ENCODE measurements around the gene MICALL2.
A peak's percentile ranks its signal among the peaks of the same experiment; 100 is the strongest.

MICALL2 gene

GRCh38 chr7:1458683-1459511 lies at the start of gene MICALL2:
Gene MICALL2, minus strand, starts transcription at chr7:1459470. Its CDS starts 144 bp downstream, at chr7:1459326.
- DNase-seq (ENCODE audit: low read depth, low spot score), result no peak

GRCh38 chr7:1508277-1508758 lies 49.0 kb upstream of the MICALL2 start:
- no peak for DNase-seq (ENCODE audit: low read depth, low spot score)

- no peak for DNase-seq (ENCODE audit: low read depth, low spot score)
Measured at GRCh38 chr7:1505731-1506550, 46.7 kb upstream of the MICALL2 start.

- DNase-seq (ENCODE audit: low read depth, low spot score), result peak; percentile 61
Measured at GRCh38 chr7:1503816-1504775, 44.8 kb upstream of the MICALL2 start, which contains the start of gene INTS1. Gene INTS1, minus strand, starts transcription at chr7:1504389. Its CDS starts 429 bp downstream, at chr7:1503960.

- DNase-seq (ENCODE audit: low read depth, low spot score), result no peak
Measured at GRCh38 chr7:1503390-1503789, 44.1 kb upstream of the MICALL2 start.

- no peak for DNase-seq (ENCODE audit: low read depth, low spot score)
Measured at GRCh38 chr7:1502845-1503244, 43.6 kb upstream of the MICALL2 start.

GRCh38 chr7:1501487-1502270 lies 42.4 kb upstream of the MICALL2 start:
- DNase-seq (ENCODE audit: low read depth, low spot score), result no peak

- DNase-seq (ENCODE audit: low read depth, low spot score), result no peak
Measured at GRCh38 chr7:1500064-1500807, 41.0 kb upstream of the MICALL2 start.

GRCh38 chr7:1499367-1500029 lies 40.2 kb upstream of the MICALL2 start:
- DNase-seq (ENCODE audit: low read depth, low spot score), result no peak

GRCh38 chr7:1498370-1499305 lies 39.4 kb upstream of the MICALL2 start:
- no peak for DNase-seq (ENCODE audit: low read depth, low spot score)

GRCh38 chr7:1497293-1497927 lies 38.1 kb upstream of the MICALL2 start:
- DNase-seq (ENCODE audit: low read depth, low spot score), result no peak

- no peak for DNase-seq (ENCODE audit: low read depth, low spot score)
Measured at GRCh38 chr7:1496531-1497292, 37.4 kb upstream of the MICALL2 start.

- DNase-seq (ENCODE audit: low read depth, low spot score), result no peak
Measured at GRCh38 chr7:1495564-1496242, 36.4 kb upstream of the MICALL2 start.

GRCh38 chr7:1494866-1495563 lies 35.7 kb upstream of the MICALL2 start:
- no peak for DNase-seq (ENCODE audit: low read depth, low spot score)

GRCh38 chr7:1494447-1494846 lies 35.2 kb upstream of the MICALL2 start:
- no peak for DNase-seq (ENCODE audit: low read depth, low spot score)

- DNase-seq (ENCODE audit: low read depth, low spot score), result no peak
Measured at GRCh38 chr7:1493571-1493970, 34.3 kb upstream of the MICALL2 start.

Data from iPS DF 19.7 (cell line).